HCT116 (cell line): ENCODE data around the gene CCDC174. TPM values are rescaled to one million over a fixed set of nuclear protein-coding genes. Genes with fewer than 3 reads are reported as not detected.

Experiments used
- ATAC-seq: fragments of 200-7000 bp; cut with Tn5 transposase; 2 replicates; pipeline ENCODE4 v1.9.1; 2020; ENCODE audit warnings: mild to moderate bottlenecking, moderate library complexity
- BruUV-seq: library from RNA; stranded (reverse); fragments of 400-500 nt; replicated peaks from 2 replicates; lab custom pipeline; 2021; lab: Mats Ljungman, UMichigan
- CTCF ChIA-PET: fragments of 300-600 bp; sonication (Branson Sonifier 250); formaldehyde crosslinking; loops from one replicate; lab custom pipeline; 2021; ENCODE audit warnings: antibody characterized with exemption; lab: Charles Lee
- POLR2A ChIA-PET: fragments of 300-600, 350-600 bp; sonication (Branson Sonifier 250); formaldehyde crosslinking; loops from one replicate; lab custom pipeline; 2021; ENCODE audit warnings: antibody characterized with exemption; lab: Charles Lee
- RAD21 ChIA-PET, 2 experiments: fragments of 300-600 bp; sonication (Branson Sonifier 250); formaldehyde crosslinking; loops; one replicate each; lab custom pipeline; 2023; ENCODE audit warnings: low total read pairs in 2 of 2; ENCODE audit not compliant: uncharacterized antibody in 2 of 2, unreplicated experiment in 2 of 2, low non-redundant PET in 1 of 2; lab: Charles Lee
- DNase-seq: peaks from one replicate; pipeline ENCODE4 v3.0.0-alpha.2; 2010; ENCODE audit warnings: low read depth, low spot score
- H2AFZ ChIP-seq: fragments of 200-600 bp; shearing (Covaris generic), sonication (generic); 2 replicates; pipeline ENCODE4 v1.6.1; 2017; ENCODE audit warnings: low read depth, mixed run types, mixed read lengths, antibody characterized with exemption, low read length; ENCODE audit not compliant: poor library complexity, severe bottlenecking
- H3K27ac ChIP-seq: 2 replicates; pipeline ENCODE4 v1.5.1; 2012; ENCODE audit warnings: low read depth, low read length
- H3K27me3 ChIP-seq: fragments of 200-600 bp; sonication (generic); 2 replicates; pipeline ENCODE4 v1.6.1; 2016; ENCODE audit warnings: mixed run types, low read length, mixed read lengths; ENCODE audit not compliant: insufficient read depth
- H3K36me3 ChIP-seq, 2 experiments: fragments of 200-500 bp in 1 of 2; fragments of 200-600 bp in 1 of 2; sonication (Bioruptor generic) in 1 of 2; sonication (generic) in 1 of 2; 2 replicates each; pipeline versions ENCODE4 v1.5.1 to v1.6.1; 2014 to 2016; ENCODE audit warnings: low read length in 2 of 2, inconsistent platforms in 1 of 2, mixed read lengths in 1 of 2, mixed run types in 1 of 2; ENCODE audit not compliant: insufficient read depth in 2 of 2, control insufficient read depth in 1 of 2
- H3K4me1 ChIP-seq, 2 experiments: fragments of 200-600 bp in 1 of 2; sonication (generic) in 1 of 2; 2 replicates each; pipeline versions ENCODE4 v1.5.1 to v1.6.1; 2012 to 2017; ENCODE audit warnings: low read length in 2 of 2, inconsistent platforms in 1 of 2, mild to moderate bottlenecking in 1 of 2, mixed read lengths in 1 of 2, mixed run types in 1 of 2, moderate library complexity in 1 of 2; ENCODE audit not compliant: insufficient read depth in 2 of 2, control insufficient read depth in 1 of 2
- H3K4me2 ChIP-seq: fragments of 200-600 bp; sonication (generic); 2 replicates; pipeline ENCODE4 v1.6.1; 2017; ENCODE audit warnings: mixed run types, low read length, mixed read lengths
- H3K4me3 ChIP-seq, 2 experiments: fragments of 200-600 bp in 1 of 2; sonication (generic) in 1 of 2; replicated peaks in 1 of 2; 2 replicates each; pipeline ENCODE4 v1.5.1; 2011 to 2016; ENCODE audit warnings: low read length in 2 of 2, control low read depth in 1 of 2, low read depth in 1 of 2, mild to moderate bottlenecking in 1 of 2, mixed read lengths in 1 of 2, mixed run types in 1 of 2
- H3K79me2 ChIP-seq: fragments of 200-600 bp; sonication (generic); 2 replicates; pipeline ENCODE4 v1.6.1; 2017; ENCODE audit warnings: mild to moderate bottlenecking, mixed run types, low read length, moderate library complexity, mixed read lengths; ENCODE audit not compliant: insufficient read depth
- H3K9ac ChIP-seq: fragments of 200-600 bp; sonication (generic); 2 replicates; pipeline ENCODE4 v1.6.1; 2016; ENCODE audit warnings: low read length, mixed read lengths
- H3K9me2 ChIP-seq: fragments of 200-600 bp; sonication (generic), shearing (Covaris generic); 2 replicates; pipeline ENCODE4 v1.6.1; 2017; ENCODE audit warnings: mixed run types, mild to moderate bottlenecking, moderate library complexity; ENCODE audit not compliant: insufficient read depth
- H3K9me3 ChIP-seq, 2 experiments: fragments of 200-500 bp in 1 of 2; fragments of 200-600 bp in 1 of 2; sonication (Bioruptor generic) in 1 of 2; sonication (generic) in 1 of 2; 2 replicates each; pipeline ENCODE4 v1.6.1; 2014 to 2017; ENCODE audit warnings: low read length in 2 of 2, mixed read lengths in 2 of 2, inconsistent platforms in 1 of 2, low read depth in 1 of 2, mild to moderate bottlenecking in 1 of 2, mixed run types in 1 of 2, moderate library complexity in 1 of 2; ENCODE audit not compliant: control insufficient read depth in 1 of 2, insufficient read depth in 1 of 2
- H4K20me1 ChIP-seq: fragments of 200-600 bp; sonication (generic), shearing (Covaris generic); 2 replicates; pipeline ENCODE4 v1.6.1; 2017; ENCODE audit warnings: mixed run types, mild to moderate bottlenecking, moderate library complexity; ENCODE audit not compliant: insufficient read depth
- ATF3 ChIP-seq: IDR thresholded peaks from 2 replicates; pipeline ENCODE4 v1.6.1; 2012
- CTCF ChIP-seq, 3 experiments: fragments of 200-600 bp in 1 of 3; sonication (generic) in 1 of 3; IDR thresholded peaks in 2 of 3; conservative IDR thresholded peaks in 1 of 3; 2 replicates each; pipeline ENCODE4 v1.5.1; 2012 to 2017; ENCODE audit warnings: low read depth in 2 of 3, low read length in 2 of 3, antibody characterized with exemption in 1 of 3, borderline replicate concordance in 1 of 3, control low read depth in 1 of 3, mild to moderate bottlenecking in 1 of 3, mixed read lengths in 1 of 3, mixed run types in 1 of 3, moderate library complexity in 1 of 3; ENCODE audit not compliant: insufficient read depth in 1 of 3
- EGR1 ChIP-seq: IDR thresholded peaks from 2 replicates; pipeline ENCODE4 v1.6.1; 2012; ENCODE audit warnings: low read depth
- EZH2phosphoT487 ChIP-seq: fragments of 200-600 bp; IDR thresholded peaks from 2 replicates; pipeline ENCODE4 v1.6.1; 2018; ENCODE audit warnings: antibody characterized with exemption, borderline replicate concordance
- FOSL1 ChIP-seq: IDR thresholded peaks from 2 replicates; pipeline ENCODE4 v1.6.1; 2012; ENCODE audit warnings: low read depth
- POLR2A ChIP-seq: IDR thresholded peaks from 2 replicates; pipeline ENCODE4 v1.7.0; 2011; ENCODE audit warnings: borderline replicate concordance; ENCODE audit not compliant: insufficient read depth, insufficient read length; ENCODE audit errors: extremely low read depth
- POLR2AphosphoS5 ChIP-seq: IDR thresholded peaks from 2 replicates; pipeline ENCODE4 v1.6.1; 2011; ENCODE audit warnings: mild to moderate bottlenecking, low read depth, low read length, moderate library complexity
- SIN3A ChIP-seq: IDR thresholded peaks from 2 replicates; pipeline ENCODE4 v1.6.1; 2012; ENCODE audit warnings: low read depth
- SRF ChIP-seq: IDR thresholded peaks from 2 replicates; pipeline ENCODE4 v1.6.1; 2012; ENCODE audit warnings: low read depth
- YY1 ChIP-seq: IDR thresholded peaks from 2 replicates; pipeline ENCODE4 v1.6.1; 2011; ENCODE audit warnings: low read length, low read depth, moderate library complexity, mild to moderate bottlenecking; ENCODE audit not compliant: insufficient replicate concordance; ENCODE audit errors: extremely low read depth
- ZBTB33 ChIP-seq: IDR thresholded peaks from 2 replicates; pipeline ENCODE4 v1.6.1; 2011; ENCODE audit warnings: mild to moderate bottlenecking, low read length, moderate library complexity; ENCODE audit not compliant: insufficient replicate concordance; ENCODE audit errors: extremely low read depth
- ZFX ChIP-seq: fragments of 450-650 bp; IDR thresholded peaks from 2 replicates; pipeline ENCODE4 v1.6.1; 2017
- ZNF274 ChIP-seq: fragments of 200-500 bp; sonication (Bioruptor generic); IDR thresholded peaks from 2 replicates; pipeline ENCODE4 v1.6.1; 2014; ENCODE audit warnings: mild to moderate bottlenecking, low read depth, low read length, inconsistent platforms
- intact Hi-C: fragments of 100-400 bp; cut with micrococcal nuclease; formaldehyde crosslinking; loops from 2 replicates; pipeline ENCODE4 v1.10.0; 2022
- total RNA-seq: library from RNA; stranded (reverse); gene quantifications from one replicate; pipeline ENCODE4 v1.2.1, GENCODE V29; 2021; ENCODE audit not compliant: unreplicated experiment
- TF ChIP-seq, protein P1 (sequence below): IDR thresholded peaks from 2 replicates; pipeline ENCODE4 v1.6.1; 2012; ENCODE audit warnings: low read depth
- TF ChIP-seq, protein P2 (sequence below): IDR thresholded peaks from 2 replicates; pipeline ENCODE4 v1.6.1; 2012

Gene CCDC174
- total RNA-seq, 1 experiment from 2014 or later, result 15.6 TPM

GRCh38 chr3:14616606-14617507 lies 34.7 kb upstream of the CCDC174 start:
- Histone ChIP-seq H3K4me1 (peaks cover 0 to 15% of the 10 kb centered on the region in 2 experiments; a peak in 2 of 4 replicates), H3K4me3 (no peak overlapping the region), H3K27me3 (no peaks in the 10 kb centered on the region), H2AFZ (no peak overlapping the region), H3K9ac (no peak overlapping the region), H3K4me2 (peak overlapping the region; percentile 10; the same call in 1 of the 2 replicates), H3K9me3 (no peaks in the 10 kb centered on the region), H3K27ac (no peak overlapping the region), H3K36me3 (no peaks in the 10 kb centered on the region), H3K9me2 (no peaks in the 10 kb centered on the region), H3K79me2 (no peaks in the 10 kb centered on the region), H4K20me1 (no peaks in the 10 kb centered on the region)
- no TSS peak for BruUV-seq
- ATAC-seq (peak; percentile 63), DNase-seq (no peak)
- ChIA-PET POLR2A (no interaction called here), RAD21 (no interaction called here), CTCF (no interaction called here)
- TF ChIP-seq YY1 (no peak), ATF3 (no peak), ZNF274 (no peak), EGR1 (no peak), POLR2AphosphoS5 (no peak), ZBTB33 (no peak), CTCF (IDR thresholded peaks at IDR 0.05 in 2 of 3, conservative IDR thresholded peaks at IDR 0.05 in 1 of 3; ENCODE audit: borderline replicate concordance in 1 of 3, insufficient read depth in 1 of 3, low read depth in 2 of 3, low read length in 2 of 3) (no peak), POLR2A (no peak), EZH2phosphoT487 (no peak), ZFX (no peak), SIN3A (no peak), SRF (no peak), FOSL1 (no peak)
- TF ChIP-seq, protein P1, sequence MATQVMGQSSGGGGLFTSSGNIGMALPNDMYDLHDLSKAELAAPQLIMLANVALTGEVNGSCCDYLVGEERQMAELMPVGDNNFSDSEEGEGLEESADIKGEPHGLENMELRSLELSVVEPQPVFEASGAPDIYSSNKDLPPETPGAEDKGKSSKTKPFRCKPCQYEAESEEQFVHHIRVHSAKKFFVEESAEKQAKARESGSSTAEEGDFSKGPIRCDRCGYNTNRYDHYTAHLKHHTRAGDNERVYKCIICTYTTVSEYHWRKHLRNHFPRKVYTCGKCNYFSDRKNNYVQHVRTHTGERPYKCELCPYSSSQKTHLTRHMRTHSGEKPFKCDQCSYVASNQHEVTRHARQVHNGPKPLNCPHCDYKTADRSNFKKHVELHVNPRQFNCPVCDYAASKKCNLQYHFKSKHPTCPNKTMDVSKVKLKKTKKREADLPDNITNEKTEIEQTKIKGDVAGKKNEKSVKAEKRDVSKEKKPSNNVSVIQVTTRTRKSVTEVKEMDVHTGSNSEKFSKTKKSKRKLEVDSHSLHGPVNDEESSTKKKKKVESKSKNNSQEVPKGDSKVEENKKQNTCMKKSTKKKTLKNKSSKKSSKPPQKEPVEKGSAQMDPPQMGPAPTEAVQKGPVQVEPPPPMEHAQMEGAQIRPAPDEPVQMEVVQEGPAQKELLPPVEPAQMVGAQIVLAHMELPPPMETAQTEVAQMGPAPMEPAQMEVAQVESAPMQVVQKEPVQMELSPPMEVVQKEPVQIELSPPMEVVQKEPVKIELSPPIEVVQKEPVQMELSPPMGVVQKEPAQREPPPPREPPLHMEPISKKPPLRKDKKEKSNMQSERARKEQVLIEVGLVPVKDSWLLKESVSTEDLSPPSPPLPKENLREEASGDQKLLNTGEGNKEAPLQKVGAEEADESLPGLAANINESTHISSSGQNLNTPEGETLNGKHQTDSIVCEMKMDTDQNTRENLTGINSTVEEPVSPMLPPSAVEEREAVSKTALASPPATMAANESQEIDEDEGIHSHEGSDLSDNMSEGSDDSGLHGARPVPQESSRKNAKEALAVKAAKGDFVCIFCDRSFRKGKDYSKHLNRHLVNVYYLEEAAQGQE, result no peak
- TF ChIP-seq, protein P2, sequence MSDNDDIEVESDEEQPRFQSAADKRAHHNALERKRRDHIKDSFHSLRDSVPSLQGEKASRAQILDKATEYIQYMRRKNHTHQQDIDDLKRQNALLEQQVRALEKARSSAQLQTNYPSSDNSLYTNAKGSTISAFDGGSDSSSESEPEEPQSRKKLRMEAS, result no peak
- intact Hi-C loops, result no loop called here
